Nephron progenitor cell (in vitro differentiated cells): ENCODE measurements around the gene ATP6V1C2.

ENCODE experiments used
- DNase-seq: peaks from one replicate; pipeline ENCODE4 v3.0.0; 2021
- H3K27ac Mint-ChIP-seq: 2 replicates; pipeline ENCODE4 v1.8.0; 2021; ENCODE audit warnings: mild to moderate bottlenecking, moderate library complexity, mixed read lengths
- H3K27me3 Mint-ChIP-seq: 2 replicates; pipeline ENCODE4 v1.8.0; 2021; ENCODE audit warnings: mild to moderate bottlenecking, low read depth, mixed read lengths; ENCODE audit not compliant: poor library complexity
- H3K36me3 Mint-ChIP-seq: 2 replicates; pipeline ENCODE4 v1.8.0; 2021; ENCODE audit warnings: low read depth, mixed read lengths
- H3K4me1 Mint-ChIP-seq: 2 replicates; pipeline ENCODE4 v1.8.0; 2021; ENCODE audit warnings: mixed read lengths
- H3K4me3 Mint-ChIP-seq: 2 replicates; pipeline ENCODE4 v1.8.0; 2021; ENCODE audit warnings: mild to moderate bottlenecking, moderate library complexity, mixed read lengths
- H3K9me3 Mint-ChIP-seq: 2 replicates; pipeline ENCODE4 v1.8.0; 2021; ENCODE audit warnings: mild to moderate bottlenecking, moderate library complexity, mixed read lengths
- TF ChIP-seq, protein P1 (sequence below): fragments of 200-600 bp; sonication (generic); IDR thresholded peaks from 2 replicates; pipeline ENCODE4 v1.5.0; 2021; ENCODE audit warnings: antibody characterized with exemption

Gene ATP6V1C2

GRCh38 chr2:10820562-10820961 is 99.1 kb downstream of the ATP6V1C2 start:
- H3K4me3 Mint-ChIP-seq, result no peak overlapping the region
- TF ChIP-seq, protein P1, sequence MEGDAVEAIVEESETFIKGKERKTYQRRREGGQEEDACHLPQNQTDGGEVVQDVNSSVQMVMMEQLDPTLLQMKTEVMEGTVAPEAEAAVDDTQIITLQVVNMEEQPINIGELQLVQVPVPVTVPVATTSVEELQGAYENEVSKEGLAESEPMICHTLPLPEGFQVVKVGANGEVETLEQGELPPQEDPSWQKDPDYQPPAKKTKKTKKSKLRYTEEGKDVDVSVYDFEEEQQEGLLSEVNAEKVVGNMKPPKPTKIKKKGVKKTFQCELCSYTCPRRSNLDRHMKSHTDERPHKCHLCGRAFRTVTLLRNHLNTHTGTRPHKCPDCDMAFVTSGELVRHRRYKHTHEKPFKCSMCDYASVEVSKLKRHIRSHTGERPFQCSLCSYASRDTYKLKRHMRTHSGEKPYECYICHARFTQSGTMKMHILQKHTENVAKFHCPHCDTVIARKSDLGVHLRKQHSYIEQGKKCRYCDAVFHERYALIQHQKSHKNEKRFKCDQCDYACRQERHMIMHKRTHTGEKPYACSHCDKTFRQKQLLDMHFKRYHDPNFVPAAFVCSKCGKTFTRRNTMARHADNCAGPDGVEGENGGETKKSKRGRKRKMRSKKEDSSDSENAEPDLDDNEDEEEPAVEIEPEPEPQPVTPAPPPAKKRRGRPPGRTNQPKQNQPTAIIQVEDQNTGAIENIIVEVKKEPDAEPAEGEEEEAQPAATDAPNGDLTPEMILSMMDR, result no peak
- DNase-seq, result no peak
- H3K9me3 Mint-ChIP-seq, result no peaks in the 10 kb centered on the region
- H3K36me3 Mint-ChIP-seq, result no peaks in the 10 kb centered on the region
- H3K4me1 Mint-ChIP-seq, result peaks cover 12% of the 10 kb centered on the region
- no peak overlapping the region for H3K27ac Mint-ChIP-seq
- H3K27me3 Mint-ChIP-seq, result peaks cover 17% of the 10 kb centered on the region

DNA sequence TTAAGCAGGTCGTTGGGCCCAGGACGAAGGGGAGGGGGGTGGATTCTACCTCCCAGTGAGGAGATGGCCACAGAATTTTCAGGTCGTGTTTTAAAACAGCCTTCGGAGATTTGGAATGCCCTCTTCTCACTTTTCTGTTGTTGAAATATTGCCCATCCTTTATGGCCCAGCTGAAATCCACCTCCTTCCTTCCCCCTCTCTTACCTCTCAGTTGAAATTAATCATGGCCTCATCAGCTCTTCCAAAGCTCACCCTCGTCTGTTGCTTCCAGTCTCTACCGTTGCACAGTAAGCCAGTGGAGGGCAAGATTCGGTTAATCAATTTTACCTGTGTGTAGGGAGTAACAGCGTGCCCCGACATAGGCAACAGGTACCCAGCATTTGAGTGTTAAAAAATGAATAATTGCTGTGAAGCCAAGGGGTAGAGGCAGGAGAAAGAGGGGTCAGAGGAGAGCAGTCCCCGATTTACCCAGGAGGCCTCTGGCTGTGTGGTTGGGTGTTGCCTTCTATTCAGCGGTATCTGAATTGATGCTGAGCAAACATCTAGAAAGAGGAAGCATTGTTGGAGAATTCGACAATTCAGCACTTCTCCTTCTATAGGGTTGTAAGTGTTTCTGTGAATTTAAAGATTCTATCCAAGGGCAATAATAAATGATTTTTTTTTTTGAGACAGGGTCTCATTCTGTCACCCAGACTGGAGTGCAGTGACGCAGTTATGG is 99.7 kb downstream of the ATP6V1C2 start:
- no peak overlapping the region for H3K27ac Mint-ChIP-seq
- TF ChIP-seq, protein P1, result no peak
- H3K9me3 Mint-ChIP-seq, result no peaks in the 10 kb centered on the region
- peaks cover 19% of the 10 kb centered on the region for H3K27me3 Mint-ChIP-seq
- no peak overlapping the region for H3K4me3 Mint-ChIP-seq
- H3K4me1 Mint-ChIP-seq, result peaks cover 12% of the 10 kb centered on the region
- no peak for DNase-seq
- H3K36me3 Mint-ChIP-seq, result no peaks in the 10 kb centered on the region

DNA sequence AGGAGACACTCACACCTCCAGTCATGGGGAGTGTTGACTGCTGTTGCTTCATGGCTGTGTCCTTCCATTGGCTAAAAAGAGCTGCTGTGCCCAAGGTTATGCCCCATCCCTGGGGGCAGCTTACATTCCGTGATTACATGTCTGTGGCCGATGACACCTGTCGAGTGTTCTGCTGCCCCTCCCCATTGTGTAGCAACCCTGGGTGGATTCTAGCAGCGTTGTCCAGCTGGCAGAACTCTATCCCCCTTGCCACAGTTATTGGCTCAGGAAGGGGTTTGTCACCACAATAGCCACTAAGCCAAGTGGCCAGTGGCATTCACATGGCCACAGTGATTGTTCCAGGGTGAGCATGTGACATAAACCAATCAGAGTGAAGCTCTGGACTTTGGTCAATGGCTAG is 102.8 kb downstream of the ATP6V1C2 start:
- H3K36me3 Mint-ChIP-seq, result no peaks in the 10 kb centered on the region
- H3K27me3 Mint-ChIP-seq, result peaks cover 34% of the 10 kb centered on the region
- no peak overlapping the region for H3K27ac Mint-ChIP-seq
- no peaks in the 10 kb centered on the region for H3K9me3 Mint-ChIP-seq
- DNase-seq, result no peak
- H3K4me3 Mint-ChIP-seq, result no peak overlapping the region
- TF ChIP-seq, protein P1, result no peak
- peaks cover 6% of the 10 kb centered on the region for H3K4me1 Mint-ChIP-seq

DNA sequence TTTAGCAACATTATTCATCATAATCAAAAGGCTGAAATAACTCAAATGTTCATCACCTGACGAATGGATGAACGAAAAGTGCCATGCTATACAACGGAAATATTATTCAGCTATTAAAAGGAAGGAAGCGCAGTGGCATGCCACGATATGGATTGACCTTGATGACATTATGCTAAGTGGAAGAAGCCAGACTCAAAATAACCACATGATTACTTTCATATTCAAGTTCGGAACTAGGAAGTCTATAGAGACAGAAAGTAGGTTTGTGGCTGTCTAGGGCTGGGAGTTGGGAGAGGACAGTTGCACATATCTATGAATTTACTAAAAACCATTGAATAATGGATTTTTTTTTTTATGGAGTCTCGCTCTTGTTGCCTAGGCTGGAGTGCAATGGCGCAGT is 104.6 kb downstream of the ATP6V1C2 start:
- Mint-ChIP-seq H3K27ac (no peak overlapping the region), H3K27me3 (peaks cover 43% of the 10 kb centered on the region), H3K9me3 (no peaks in the 10 kb centered on the region), H3K36me3 (no peaks in the 10 kb centered on the region), H3K4me3 (no peak overlapping the region), H3K4me1 (peaks cover 4% of the 10 kb centered on the region)
- no peak for DNase-seq
- TF ChIP-seq, protein P1, result no peak

DNA sequence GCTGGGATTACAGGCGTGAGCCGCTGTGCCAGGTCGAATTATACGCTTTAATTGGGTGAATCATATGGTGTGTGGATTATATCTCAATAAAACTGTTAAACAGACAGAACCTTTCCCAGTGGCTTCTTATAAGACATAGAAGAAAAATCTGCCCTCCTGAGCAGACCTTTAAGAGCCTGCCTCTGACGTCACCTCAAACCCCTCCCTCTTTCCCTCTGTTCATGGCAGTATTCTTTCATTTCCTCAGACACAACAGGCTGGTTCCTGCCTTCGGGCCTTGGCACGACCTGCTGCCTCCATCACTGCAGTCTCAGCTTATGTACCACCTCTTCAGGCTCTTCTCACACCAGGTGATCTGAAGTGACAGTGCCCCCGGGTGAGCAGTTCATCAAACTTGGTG is 105.2 kb downstream of the ATP6V1C2 start:
- no peaks in the 10 kb centered on the region for H3K36me3 Mint-ChIP-seq
- H3K4me1 Mint-ChIP-seq, result peaks cover 7% of the 10 kb centered on the region
- H3K9me3 Mint-ChIP-seq, result no peaks in the 10 kb centered on the region
- H3K27me3 Mint-ChIP-seq, result peaks cover 45% of the 10 kb centered on the region
- no peak overlapping the region for H3K4me3 Mint-ChIP-seq
- no peak overlapping the region for H3K27ac Mint-ChIP-seq
- no peak for DNase-seq
- TF ChIP-seq, protein P1, result no peak

DNA sequence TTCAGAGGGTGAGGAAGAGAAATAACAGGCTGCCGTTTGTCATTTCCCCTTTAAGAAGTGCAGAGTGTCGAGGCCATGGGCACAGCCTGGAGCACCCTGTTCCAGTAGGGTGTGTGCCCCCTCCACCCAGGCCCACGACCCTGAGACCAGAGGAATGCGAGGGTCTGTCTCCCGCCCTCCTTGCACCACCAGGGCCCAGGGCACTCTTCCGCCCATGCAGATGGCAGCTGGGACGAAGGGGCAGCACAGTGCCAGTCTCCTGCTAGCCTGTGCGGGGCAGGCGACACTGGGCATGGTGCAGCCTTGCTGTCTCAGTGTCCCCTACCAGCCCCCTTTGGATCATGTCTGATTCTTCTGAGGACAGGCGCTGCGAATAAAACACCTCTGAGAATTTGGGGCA is 106.9 kb downstream of the ATP6V1C2 start:
- peaks cover 56% of the 10 kb centered on the region for H3K27me3 Mint-ChIP-seq
- no peaks in the 10 kb centered on the region for H3K9me3 Mint-ChIP-seq
- no peak overlapping the region for H3K27ac Mint-ChIP-seq
- H3K4me3 Mint-ChIP-seq, result no peak overlapping the region
- TF ChIP-seq, protein P1, result no peak
- DNase-seq, result no peak
- H3K4me1 Mint-ChIP-seq, result peaks cover 21% of the 10 kb centered on the region
- H3K36me3 Mint-ChIP-seq, result no peaks in the 10 kb centered on the region
